ENCODE results near the gene PRKCE.

- TF ChIP-seq GATA2 (IDR thresholded peaks at IDR 0.05; ENCODE audit: low read depth, low read length) (no peak), GATA3 (IDR thresholded peaks at IDR 0.05; ENCODE audit: low read depth, low read length) (no peak)
Observed at GRCh38 chr2:45913539-45913938, 262.1 kb downstream of the PRKCE start.
